Calu3 (cell line): ENCODE results near the gene DRD4. TPM values are rescaled to one million over a fixed set of nuclear protein-coding genes. Genes with fewer than 3 reads are reported as not detected.
"Not testable (repeated sequence)": the region's sequence is repeated elsewhere in the genome, so short reads cannot be mapped to it uniquely, and the experiment has no call there.

Experiments used
- BruUV-seq: library from RNA; stranded (reverse); fragments of 400-500 nt; replicated peaks from 2 replicates; lab custom pipeline; 2021; lab: Mats Ljungman, UMichigan
- CTCF ChIA-PET: fragments of 300-600 bp; sonication (Branson Sonifier 250); formaldehyde crosslinking; loops from one replicate; lab custom pipeline; 2022; ENCODE audit warnings: antibody characterized with exemption; lab: Charles Lee
- DNase-seq: peaks from one replicate; pipeline ENCODE4 v3.0.0; 2022
- H3K27ac Mint-ChIP-seq: one replicate; pipeline ENCODE4 v1.8.0; 2022; ENCODE audit warnings: mixed read lengths; ENCODE audit not compliant: unreplicated experiment
- H3K27me3 Mint-ChIP-seq: one replicate; pipeline ENCODE4 v1.8.0; 2022; ENCODE audit warnings: mixed read lengths; ENCODE audit not compliant: unreplicated experiment
- H3K36me3 Mint-ChIP-seq: one replicate; pipeline ENCODE4 v1.8.0; 2022; ENCODE audit warnings: mild to moderate bottlenecking, moderate library complexity, mixed read lengths; ENCODE audit not compliant: insufficient read depth, unreplicated experiment
- H3K4me1 Mint-ChIP-seq: one replicate; pipeline ENCODE4 v1.8.0; 2022; ENCODE audit warnings: mild to moderate bottlenecking, low read depth, mixed read lengths; ENCODE audit not compliant: unreplicated experiment
- H3K4me3 Mint-ChIP-seq: one replicate; pipeline ENCODE4 v1.8.0; 2022; ENCODE audit warnings: mild to moderate bottlenecking, low read depth, moderate library complexity, mixed read lengths; ENCODE audit not compliant: unreplicated experiment
- H3K9me3 Mint-ChIP-seq: one replicate; pipeline ENCODE4 v1.8.0; 2022; ENCODE audit warnings: low read depth, mixed read lengths; ENCODE audit not compliant: unreplicated experiment
- intact Hi-C: fragments of 100-400 bp; cut with micrococcal nuclease; formaldehyde crosslinking; loops from one replicate; pipeline ENCODE4 v1.10.0; 2022; ENCODE audit not compliant: unreplicated experiment
- total RNA-seq: library from RNA; stranded (reverse); gene quantifications from 2 replicates; pipeline ENCODE4 v1.2.3, GENCODE V29; 2022
- TF ChIP-seq, protein P1 (sequence below): fragments of 200-600 bp; IDR thresholded peaks from one replicate; pipeline ENCODE4 v1.8.0; 2022; ENCODE audit warnings: antibody characterized with exemption; ENCODE audit not compliant: unreplicated experiment

The DRD4 gene
- total RNA-seq, 1 experiment from 2014 or later = 1.3 TPM

DNA sequence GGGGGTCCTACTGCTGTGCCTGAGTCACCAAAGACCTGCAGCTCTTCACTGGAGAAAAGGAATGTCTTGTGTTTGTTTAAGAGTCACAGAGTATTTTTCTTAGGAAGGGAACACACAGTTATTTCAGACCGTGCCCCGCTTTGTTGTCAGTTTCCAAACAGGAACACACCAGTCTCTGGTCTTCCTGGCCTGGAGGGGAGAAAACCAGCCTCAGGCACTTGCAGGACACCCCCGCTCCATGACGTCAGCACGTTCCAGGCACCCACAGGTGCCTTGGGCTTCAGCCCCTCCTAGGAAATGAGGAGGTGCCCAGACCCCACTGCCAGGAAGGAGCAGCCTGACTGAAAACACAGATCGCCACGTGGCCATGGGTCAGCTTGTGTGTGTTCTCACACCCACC is 52.6 kb downstream of the DRD4 start:
- Mint-ChIP-seq H3K4me1 (peaks cover 12% of the 10 kb centered on the region), H3K9me3 (no peaks in the 10 kb centered on the region), H3K4me3 (no peak overlapping the region), H3K36me3 (peaks cover 61% of the 10 kb centered on the region), H3K27me3 (no peaks in the 10 kb centered on the region), H3K27ac (no peak overlapping the region)
- BruUV-seq = no TSS peak
- no peak for DNase-seq
- intact Hi-C loops = no loop called here
- CTCF ChIA-PET = no interaction called here
- TF ChIP-seq, protein P1, sequence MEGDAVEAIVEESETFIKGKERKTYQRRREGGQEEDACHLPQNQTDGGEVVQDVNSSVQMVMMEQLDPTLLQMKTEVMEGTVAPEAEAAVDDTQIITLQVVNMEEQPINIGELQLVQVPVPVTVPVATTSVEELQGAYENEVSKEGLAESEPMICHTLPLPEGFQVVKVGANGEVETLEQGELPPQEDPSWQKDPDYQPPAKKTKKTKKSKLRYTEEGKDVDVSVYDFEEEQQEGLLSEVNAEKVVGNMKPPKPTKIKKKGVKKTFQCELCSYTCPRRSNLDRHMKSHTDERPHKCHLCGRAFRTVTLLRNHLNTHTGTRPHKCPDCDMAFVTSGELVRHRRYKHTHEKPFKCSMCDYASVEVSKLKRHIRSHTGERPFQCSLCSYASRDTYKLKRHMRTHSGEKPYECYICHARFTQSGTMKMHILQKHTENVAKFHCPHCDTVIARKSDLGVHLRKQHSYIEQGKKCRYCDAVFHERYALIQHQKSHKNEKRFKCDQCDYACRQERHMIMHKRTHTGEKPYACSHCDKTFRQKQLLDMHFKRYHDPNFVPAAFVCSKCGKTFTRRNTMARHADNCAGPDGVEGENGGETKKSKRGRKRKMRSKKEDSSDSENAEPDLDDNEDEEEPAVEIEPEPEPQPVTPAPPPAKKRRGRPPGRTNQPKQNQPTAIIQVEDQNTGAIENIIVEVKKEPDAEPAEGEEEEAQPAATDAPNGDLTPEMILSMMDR = no peak

DNA sequence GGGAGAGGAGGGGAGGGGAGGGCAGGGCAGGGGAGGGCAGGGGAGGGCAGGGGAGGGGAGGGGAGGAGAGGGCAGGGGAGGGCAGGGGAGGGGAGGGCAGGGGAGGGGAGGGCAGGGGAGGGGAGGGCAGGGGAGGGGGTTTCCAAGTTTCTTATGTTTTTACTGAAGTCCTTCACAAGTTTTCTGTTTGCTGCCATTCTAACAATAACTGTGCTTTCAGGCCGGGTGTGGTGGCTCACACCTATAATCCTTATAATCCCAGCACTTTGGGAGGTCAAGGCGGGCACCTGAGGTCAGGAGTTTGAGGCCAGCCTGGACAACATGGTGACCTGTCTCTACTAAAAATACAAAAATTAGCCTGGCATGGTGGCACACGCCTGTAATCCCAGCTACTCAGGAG is 53.2 kb downstream of the DRD4 start:
- CTCF ChIA-PET, H3K9me3 Mint-ChIP-seq, H3K27me3 Mint-ChIP-seq, H3K27ac Mint-ChIP-seq, intact Hi-C loops, H3K4me3 Mint-ChIP-seq, BruUV-seq, DNase-seq: not testable (repeated sequence)
- peaks cover 64% of the 10 kb centered on the region for H3K36me3 Mint-ChIP-seq
- peaks cover 12% of the 10 kb centered on the region for H3K4me1 Mint-ChIP-seq

Other genes with a start within 250 kb of the DRD4 start
- 128 and 154 TPM in 2 replicates for gene PKP3, start 243.1 kb upstream of the DRD4 start, total RNA-seq
- gene SIGIRR, start 222.3 kb upstream of the DRD4 start, total RNA-seq = 76.3 and 83.6 TPM in 2 replicates
- gene ANO9, start 195.3 kb upstream of the DRD4 start, total RNA-seq = 27.2 and 32.2 TPM in 2 replicates
- 25.1 and 30.4 TPM in 2 replicates for gene PTDSS2, start 187.0 kb upstream of the DRD4 start, total RNA-seq
- gene RNH1, start 130.0 kb upstream of the DRD4 start, total RNA-seq = 103 and 107 TPM in 2 replicates
- gene HRAS, start 101.7 kb upstream of the DRD4 start, total RNA-seq = 42.1 and 47.9 TPM in 2 replicates
- gene LRRC56, start 99.7 kb upstream of the DRD4 start, total RNA-seq = 2.2 and 2.6 TPM in 2 replicates
- 7.2 and 7.8 TPM in 2 replicates for gene LMNTD2, start 76.5 kb upstream of the DRD4 start, total RNA-seq
- 93.3 and 100 TPM in 2 replicates for gene RASSF7, start 76.3 kb upstream of the DRD4 start, total RNA-seq
- 42.3 and 43.2 TPM in 2 replicates for gene PHRF1, start 60.8 kb upstream of the DRD4 start, total RNA-seq
- gene IRF7, start 21.3 kb upstream of the DRD4 start, total RNA-seq = 48.7 and 93.5 TPM in 2 replicates
- 5.0 and 7.6 TPM in 2 replicates for gene CDHR5, start 12.3 kb upstream of the DRD4 start, total RNA-seq
- not detected in 2 replicates for gene SCT, start 10.1 kb upstream of the DRD4 start, total RNA-seq
- gene DEAF1, start 58.0 kb downstream of the DRD4 start, total RNA-seq = 57.0 and 59.0 TPM in 2 replicates
- gene TMEM80, start 58.5 kb downstream of the DRD4 start, total RNA-seq = 21.2 and 29.9 TPM in 2 replicates
- 212 and 213 TPM in 2 replicates for gene EPS8L2, start 69.0 kb downstream of the DRD4 start, total RNA-seq
- gene TALDO1, start 110.2 kb downstream of the DRD4 start, total RNA-seq = 359 and 379 TPM in 2 replicates
- gene GATD1, start 140.2 kb downstream of the DRD4 start, total RNA-seq = 73.8 and 83.3 TPM in 2 replicates
- not detected in 2 replicates for gene CEND1, start 152.8 kb downstream of the DRD4 start, total RNA-seq
- gene SLC25A22, start 161.0 kb downstream of the DRD4 start, total RNA-seq = 44.5 and 53.6 TPM in 2 replicates
- 15.9 and 16.3 TPM in 2 replicates for gene PIDD1, start 168.0 kb downstream of the DRD4 start, total RNA-seq
- 1,351 and 1,381 TPM in 2 replicates for gene RPLP2, start 172.7 kb downstream of the DRD4 start, total RNA-seq
- 134 and 151 TPM in 2 replicates for gene PNPLA2, start 181.6 kb downstream of the DRD4 start, total RNA-seq
- 33.4 and 35.3 TPM in 2 replicates for gene CRACR2B, start 190.7 kb downstream of the DRD4 start, total RNA-seq
- gene CD151, start 195.7 kb downstream of the DRD4 start, total RNA-seq = 472 and 482 TPM in 2 replicates
- gene POLR2L, start 205.3 kb downstream of the DRD4 start, total RNA-seq = 107 and 115 TPM in 2 replicates
- 28.9 and 36.3 TPM in 2 replicates for gene TSPAN4, start 205.6 kb downstream of the DRD4 start, total RNA-seq